Measurements from ENCODE around the gene CCDC106.

Gene CCDC106

DNA sequence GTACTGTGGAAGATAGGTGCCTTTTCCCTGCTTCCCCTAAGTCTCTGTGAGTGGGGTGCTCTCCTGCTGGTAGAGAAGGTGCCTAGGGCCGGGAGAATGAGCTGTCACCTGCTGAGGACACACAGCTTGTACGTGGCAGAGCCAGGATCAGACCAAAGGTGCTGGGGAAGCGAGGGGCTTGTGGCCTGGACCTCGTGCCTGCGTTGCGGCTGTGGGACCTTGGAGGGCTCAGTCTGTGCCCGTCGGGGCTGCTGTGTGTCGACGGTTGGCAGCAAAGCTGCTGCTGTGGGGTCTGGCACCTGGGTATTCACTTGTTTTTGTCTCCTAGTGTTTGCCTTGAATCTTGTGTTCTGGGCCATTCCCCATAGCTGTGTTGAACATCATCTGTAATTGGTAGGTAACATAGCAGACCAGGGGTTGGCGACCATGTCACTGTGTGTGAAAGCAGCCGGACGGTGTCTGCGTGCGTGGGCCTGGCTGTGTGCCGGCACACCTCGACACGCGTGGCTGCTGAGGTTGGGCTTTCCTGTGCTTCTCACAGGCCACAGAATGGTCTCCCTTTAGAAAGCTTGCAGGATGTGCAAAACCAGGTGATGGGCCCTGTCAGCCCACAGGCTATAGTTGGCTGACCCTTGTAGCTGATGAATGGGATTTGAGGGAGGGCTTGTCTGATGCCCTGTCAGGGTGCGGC lies 16.0 kb downstream of the CCDC106 start:
- TF ChIP-seq, protein P1, sequence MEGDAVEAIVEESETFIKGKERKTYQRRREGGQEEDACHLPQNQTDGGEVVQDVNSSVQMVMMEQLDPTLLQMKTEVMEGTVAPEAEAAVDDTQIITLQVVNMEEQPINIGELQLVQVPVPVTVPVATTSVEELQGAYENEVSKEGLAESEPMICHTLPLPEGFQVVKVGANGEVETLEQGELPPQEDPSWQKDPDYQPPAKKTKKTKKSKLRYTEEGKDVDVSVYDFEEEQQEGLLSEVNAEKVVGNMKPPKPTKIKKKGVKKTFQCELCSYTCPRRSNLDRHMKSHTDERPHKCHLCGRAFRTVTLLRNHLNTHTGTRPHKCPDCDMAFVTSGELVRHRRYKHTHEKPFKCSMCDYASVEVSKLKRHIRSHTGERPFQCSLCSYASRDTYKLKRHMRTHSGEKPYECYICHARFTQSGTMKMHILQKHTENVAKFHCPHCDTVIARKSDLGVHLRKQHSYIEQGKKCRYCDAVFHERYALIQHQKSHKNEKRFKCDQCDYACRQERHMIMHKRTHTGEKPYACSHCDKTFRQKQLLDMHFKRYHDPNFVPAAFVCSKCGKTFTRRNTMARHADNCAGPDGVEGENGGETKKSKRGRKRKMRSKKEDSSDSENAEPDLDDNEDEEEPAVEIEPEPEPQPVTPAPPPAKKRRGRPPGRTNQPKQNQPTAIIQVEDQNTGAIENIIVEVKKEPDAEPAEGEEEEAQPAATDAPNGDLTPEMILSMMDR (conservative IDR thresholded peaks at IDR 0.05; ENCODE audit: low read depth, low read length) = no peak
- no peak for DNase-seq (ENCODE audit: low read depth)
- H3K4me3 ChIP-seq (ENCODE audit: low read length) = no peak overlapping the region

- H3K4me3 ChIP-seq (ENCODE audit: low read length) = no peak overlapping the region
- DNase-seq (ENCODE audit: low read depth) = no peak
These were observed 18.5 kb downstream of the CCDC106 start for GRCh38 chr19:55666343-55667005.

DNA sequence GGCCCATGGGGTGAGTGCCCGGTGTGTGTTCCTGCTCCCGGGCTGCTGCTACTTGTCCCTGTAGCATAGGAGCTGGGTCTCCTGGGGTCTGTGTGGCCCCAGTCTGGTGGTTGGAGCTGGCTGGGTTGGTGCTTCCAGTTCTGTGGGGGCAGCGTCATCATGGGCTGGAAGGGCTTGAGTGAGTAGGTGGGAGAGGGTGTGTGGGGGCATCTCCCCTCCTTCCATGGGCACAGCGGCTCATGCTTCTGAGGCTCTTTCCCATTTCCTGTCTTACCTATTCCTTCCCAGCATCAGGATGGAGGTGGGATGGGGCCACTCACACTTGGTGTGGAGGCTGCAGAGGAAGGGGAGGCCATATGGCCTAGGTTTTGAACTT lies 19.0 kb downstream of the CCDC106 start:
- no peak overlapping the region for H3K4me3 ChIP-seq (ENCODE audit: low read length)
- no peak for DNase-seq (ENCODE audit: low read depth)
- TF ChIP-seq, protein P1 (conservative IDR thresholded peaks at IDR 0.05; ENCODE audit: low read depth, low read length) = no peak

More at GRCh38 chr19:55666343-55667005, 18.5 kb downstream of the CCDC106 start:
- TF ChIP-seq, protein P1 (conservative IDR thresholded peaks at IDR 0.05; ENCODE audit: low read depth, low read length) = no peak

- H3K4me3 ChIP-seq (ENCODE audit: low read length) = no peak overlapping the region
- DNase-seq (ENCODE audit: low read depth) = no peak
- TF ChIP-seq, protein P1 (conservative IDR thresholded peaks at IDR 0.05; ENCODE audit: low read depth, low read length) = no peak
These were observed 19.5 kb downstream of the CCDC106 start for GRCh38 chr19:55667511-55667910.

- no peak overlapping the region for H3K4me3 ChIP-seq (ENCODE audit: low read length)
- DNase-seq (ENCODE audit: low read depth) = no peak
- TF ChIP-seq, protein P1 (conservative IDR thresholded peaks at IDR 0.05; ENCODE audit: low read depth, low read length) = no peak
These were observed 19.9 kb downstream of the CCDC106 start for GRCh38 chr19:55667958-55668357.

GRCh38 chr19:55668603-55669348 lies 20.8 kb downstream of the CCDC106 start:
- TF ChIP-seq, protein P1 (conservative IDR thresholded peaks at IDR 0.05; ENCODE audit: low read depth, low read length) = no peak
- no peak overlapping the region for H3K4me3 ChIP-seq (ENCODE audit: low read length)
- no peak for DNase-seq (ENCODE audit: low read depth)
